Stimulated activated CD8-positive, alpha-beta memory T cell treated with anti-CD3 and anti-CD28 coated beads, Interleukin-15, amount 100 ng/mL, for 48 hours (primary cell): ENCODE measurements around the gene UBR3.
"Not testable (repeated sequence)": the region's sequence is repeated elsewhere in the genome, so short reads cannot be mapped to it uniquely, and the experiment has no call there.

Source experiments
- DNase-seq, 2 donors: peaks; one replicate each; pipeline ENCODE4 v3.0.0-alpha.2; 2020; ENCODE audit warnings: low read depth in 2 of 2

UBR3 gene

DNA sequence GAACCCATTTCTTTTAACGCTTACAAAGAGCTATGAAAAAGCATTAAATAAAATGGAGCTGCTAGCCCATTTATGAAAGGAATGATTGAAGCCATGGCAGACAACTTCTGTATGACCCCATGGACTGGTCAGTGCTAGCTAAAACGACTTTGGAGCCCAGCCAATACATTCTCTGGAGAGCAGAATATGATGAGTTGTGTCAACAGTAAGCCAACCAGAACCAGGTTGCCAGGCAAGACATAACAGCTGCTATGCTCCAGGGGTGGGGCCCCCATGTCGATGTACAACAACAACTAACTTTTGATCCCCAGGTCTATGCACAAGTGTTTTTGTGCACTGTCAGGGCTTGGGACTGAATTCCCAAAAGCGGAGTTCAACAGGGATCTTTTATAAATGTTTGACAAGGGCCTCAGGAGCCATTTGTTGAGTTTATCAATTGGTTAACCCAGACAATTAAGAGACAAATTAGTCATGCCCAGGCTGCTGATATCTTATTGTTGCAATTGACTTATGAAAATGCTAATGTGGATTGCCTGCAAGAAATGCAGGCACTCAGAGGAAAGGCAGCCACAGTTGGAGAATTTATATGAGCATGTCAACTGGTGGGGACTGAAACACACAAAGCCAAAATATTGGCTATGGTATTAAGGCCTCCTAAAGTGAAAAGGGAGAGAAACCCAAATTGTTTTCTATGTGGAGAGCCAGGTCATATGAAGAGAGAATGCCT is 286.1 kb downstream of the UBR3 start:
- no peak for DNase-seq

DNA sequence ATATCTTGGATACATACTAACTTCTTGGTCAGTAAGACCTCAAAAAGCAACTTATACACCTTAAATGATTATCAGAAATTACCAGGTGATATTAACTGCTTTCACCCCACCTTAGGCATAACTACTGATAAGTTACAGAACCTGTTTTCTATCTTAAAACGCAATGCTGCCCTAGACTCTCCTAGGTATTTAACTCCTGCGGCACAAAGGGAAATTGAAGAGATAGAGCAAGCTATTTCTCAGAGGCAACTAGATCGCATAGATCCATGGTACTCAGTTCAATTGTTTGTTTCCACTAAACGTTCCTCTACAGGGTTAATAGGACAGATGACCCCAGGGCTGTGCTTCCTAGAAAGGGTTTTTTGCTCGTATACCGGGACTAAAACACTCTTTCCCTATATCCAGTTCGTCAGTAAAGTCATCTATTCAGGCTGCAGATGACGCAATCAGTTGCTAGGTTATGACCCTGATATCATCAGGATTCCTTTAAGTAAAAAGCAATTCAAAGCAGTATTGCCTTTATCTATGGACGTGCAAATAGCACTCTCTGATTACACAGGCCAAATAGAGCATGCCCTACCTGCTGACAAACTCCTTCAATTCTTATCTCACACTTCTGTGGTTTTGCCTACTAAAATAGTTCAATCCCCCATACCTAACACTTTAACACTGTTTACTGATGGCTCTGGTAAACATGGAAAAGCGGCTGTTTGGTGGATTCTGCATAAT is 288.4 kb downstream of the UBR3 start:
- no peak for DNase-seq

DNA sequence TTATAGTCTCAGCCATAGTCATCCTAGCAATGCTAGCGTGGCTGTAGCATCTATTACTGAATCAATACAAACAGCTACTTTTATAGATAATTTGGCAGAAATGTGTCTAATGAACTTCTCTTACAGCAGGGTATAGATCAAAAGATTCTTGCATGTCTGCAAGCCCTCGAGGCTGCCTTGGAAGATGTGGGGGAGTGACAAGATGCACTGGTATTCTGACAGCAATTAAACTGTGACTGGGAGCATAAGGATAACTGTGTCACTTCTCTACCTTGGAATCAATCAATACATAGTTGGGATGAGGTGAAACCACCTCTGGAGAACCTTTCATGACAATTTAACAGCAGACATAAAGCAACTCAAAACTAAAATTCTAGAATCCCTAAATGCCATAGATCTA is 291.4 kb downstream of the UBR3 start:
- DNase-seq, result no peak

GRCh38 chr2:170119326-170119725 is 292.1 kb downstream of the UBR3 start:
- not testable (repeated sequence) for DNase-seq

DNA sequence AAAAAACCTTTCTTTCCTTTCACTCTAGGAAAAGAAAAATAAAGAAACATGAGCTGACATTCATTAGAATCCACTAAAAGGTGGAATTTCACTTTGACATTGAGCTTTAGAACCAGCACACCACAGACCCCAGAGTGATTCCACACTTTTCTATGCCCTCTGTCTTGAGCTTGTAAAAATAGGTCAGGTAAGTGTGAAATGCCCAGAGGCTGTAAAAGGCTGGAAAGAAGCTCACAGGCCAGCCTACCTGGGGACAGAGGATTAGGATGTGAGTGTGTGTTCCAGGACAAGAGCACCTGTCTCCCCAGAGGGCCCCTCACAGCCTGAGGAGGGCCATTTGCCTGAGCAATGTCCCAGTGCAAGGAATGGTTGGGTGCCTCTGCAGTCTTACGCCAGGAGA is 294.4 kb downstream of the UBR3 start:
- DNase-seq, result no peak

DNA sequence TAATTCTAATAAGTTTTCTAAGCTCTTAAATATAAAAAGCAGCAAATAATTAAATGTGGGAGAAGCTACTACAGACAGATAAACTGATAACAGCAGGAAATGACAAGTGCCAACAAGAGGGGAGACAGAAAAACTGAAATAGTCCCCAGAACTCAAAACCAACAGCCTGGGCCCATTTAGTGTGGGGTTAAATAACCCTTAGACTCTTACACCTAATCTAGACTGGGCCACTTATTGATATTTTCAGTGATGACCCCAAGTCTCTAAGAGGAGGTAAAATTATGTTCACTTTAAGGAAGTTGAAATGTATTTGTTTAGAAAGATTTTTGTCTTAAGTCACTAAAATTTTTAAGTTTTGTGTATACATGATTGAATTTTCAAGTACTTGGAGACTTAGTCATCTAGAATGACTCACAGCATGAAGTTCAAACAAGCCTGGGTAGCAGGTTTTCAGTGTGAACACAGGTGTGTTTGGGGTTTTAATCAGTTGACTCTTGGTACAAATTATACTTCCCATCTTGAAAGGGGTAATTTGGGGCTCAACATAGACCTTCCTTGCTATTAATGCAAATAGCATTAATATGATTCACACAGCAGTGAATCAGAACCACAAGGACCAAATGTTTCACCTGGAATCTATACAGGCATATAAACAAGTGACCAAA is 295.8 kb downstream of the UBR3 start:
- DNase-seq, result no peak

DNA sequence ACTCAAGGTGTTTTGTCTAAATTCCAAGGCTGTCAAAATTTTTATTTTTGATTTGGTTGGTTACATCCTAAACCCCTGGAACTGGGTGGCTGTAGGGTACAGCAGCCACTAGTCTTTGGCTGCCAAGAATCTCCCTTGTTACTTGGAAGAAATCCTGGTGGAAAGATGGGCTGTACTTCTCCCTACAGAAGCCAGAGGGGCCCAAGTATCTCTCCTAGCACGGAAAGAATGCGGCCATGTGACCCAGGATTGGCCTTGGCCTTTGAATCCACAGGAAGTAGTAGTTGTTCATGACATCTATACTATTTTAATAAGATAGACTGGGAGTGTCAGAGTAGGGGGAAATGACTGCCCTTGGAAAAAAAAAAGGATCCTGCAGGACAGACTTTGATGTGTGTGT is 296.3 kb downstream of the UBR3 start:
- no peak for DNase-seq

DNA sequence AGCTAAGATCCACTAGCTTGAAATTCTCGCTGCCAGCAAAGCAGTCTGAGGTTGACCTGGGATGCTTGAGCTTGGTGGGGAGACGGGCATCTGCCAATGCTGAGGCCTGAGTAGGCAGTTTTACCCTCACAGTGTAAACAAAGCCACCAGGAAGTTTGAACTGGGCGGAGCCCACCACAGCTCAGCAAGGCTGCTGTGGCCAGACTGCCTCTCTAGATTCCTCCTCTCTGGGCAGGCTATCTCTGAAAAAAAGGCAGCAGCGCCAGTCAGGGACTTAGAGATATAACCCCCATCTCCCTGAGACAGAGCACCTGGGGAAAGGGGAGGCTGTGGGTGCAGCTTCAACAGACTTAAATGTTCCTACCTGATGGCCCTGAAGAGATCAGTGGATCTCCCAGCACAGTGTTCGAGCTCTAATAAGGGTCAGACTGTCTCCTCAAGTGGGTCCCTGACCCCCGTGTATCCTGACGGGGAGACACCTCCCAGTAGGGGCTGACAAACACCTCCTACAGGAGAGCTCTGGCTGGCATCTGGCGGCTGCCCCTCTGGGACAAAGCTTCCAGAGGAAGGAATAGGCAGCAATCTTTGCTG is 299.0 kb downstream of the UBR3 start:
- DNase-seq, result not testable (repeated sequence)
